ENCODE data around the gene CD82.

GRCh38 chr11:44623341-44623730 lies 57.9 kb downstream of the CD82 start:
- TF ChIP-seq CTCF (IDR thresholded peaks at IDR 0.05; ENCODE audit: insufficient read depth, low read length, poor library complexity, severe bottlenecking) (no peak), EZH2phosphoT487 (conservative IDR thresholded peaks at IDR 0.05; ENCODE audit: low read length) (no peak)

Data from SU-DHL-6 (cell line).